Ishikawa (cell line): ENCODE results near the gene HTD2.

Experiments used
- CEBPB ChIP-seq: IDR thresholded peaks from 2 replicates; pipeline ENCODE4 v1.6.1; 2012
- CREB1 ChIP-seq: IDR thresholded peaks from 2 replicates; pipeline ENCODE4 v1.6.1; 2012; ENCODE audit warnings: low read depth
- EGR1 ChIP-seq: IDR thresholded peaks from 2 replicates; pipeline ENCODE4 v1.6.1; 2012
- EP300 ChIP-seq: IDR thresholded peaks from 2 replicates; pipeline ENCODE4 v1.6.1; 2012; ENCODE audit warnings: borderline replicate concordance
- FOXM1 ChIP-seq: IDR thresholded peaks from 2 replicates; pipeline ENCODE4 v1.6.1; 2012; ENCODE audit warnings: low read depth, borderline replicate concordance
- NFIC ChIP-seq: IDR thresholded peaks from 2 replicates; pipeline ENCODE4 v1.6.1; 2012
- RAD21 ChIP-seq: IDR thresholded peaks from 2 replicates; pipeline ENCODE4 v1.6.1; 2012; ENCODE audit warnings: low read depth
- TAF1 ChIP-seq: IDR thresholded peaks from 2 replicates; pipeline ENCODE4 v1.6.1; 2012; ENCODE audit warnings: low read depth, mild to moderate bottlenecking
- TCF12 ChIP-seq: IDR thresholded peaks from 2 replicates; pipeline ENCODE4 v1.6.1; 2012; ENCODE audit warnings: low read depth
- TEAD4 ChIP-seq: IDR thresholded peaks from 2 replicates; pipeline ENCODE4 v1.6.1; 2012
- YY1 ChIP-seq: IDR thresholded peaks from 2 replicates; pipeline ENCODE4 v1.6.1; 2012; ENCODE audit warnings: low read depth
- ZBTB7A ChIP-seq: IDR thresholded peaks from 2 replicates; pipeline ENCODE4 v1.6.1; 2012; ENCODE audit warnings: low read depth
- TF ChIP-seq, protein P1 (sequence below): IDR thresholded peaks from 2 replicates; pipeline ENCODE4 v1.6.1; 2012
- TF ChIP-seq, protein P2 (sequence below): IDR thresholded peaks from 2 replicates; pipeline ENCODE4 v1.6.1; 2012; ENCODE audit warnings: low read depth, mild to moderate bottlenecking
- TF ChIP-seq, protein P3 (sequence below): IDR thresholded peaks from 2 replicates; pipeline ENCODE4 v1.6.1; 2012

HTD2 gene

DNA sequence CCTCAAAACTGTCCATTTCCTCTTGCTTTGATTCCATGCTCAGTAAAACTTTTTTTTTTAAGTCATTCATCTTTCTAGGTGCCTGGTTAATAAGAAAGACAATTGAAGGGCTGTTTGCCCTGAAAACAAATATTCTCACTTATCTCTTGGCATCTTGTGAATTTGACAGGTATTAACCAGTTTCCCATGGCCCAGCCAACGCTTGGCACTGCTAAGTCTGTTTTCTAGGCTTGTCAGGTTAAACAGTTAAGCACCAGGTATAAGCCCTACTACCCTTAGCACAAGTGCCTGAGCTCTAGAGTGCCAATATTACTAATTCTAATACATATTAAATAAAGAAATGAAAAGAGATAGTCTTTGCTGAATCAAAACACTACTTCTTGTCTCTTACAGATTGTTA, 62.7 kb downstream of the HTD2 start:
- TF ChIP-seq FOXM1: no peak
- TF ChIP-seq, protein P1, sequence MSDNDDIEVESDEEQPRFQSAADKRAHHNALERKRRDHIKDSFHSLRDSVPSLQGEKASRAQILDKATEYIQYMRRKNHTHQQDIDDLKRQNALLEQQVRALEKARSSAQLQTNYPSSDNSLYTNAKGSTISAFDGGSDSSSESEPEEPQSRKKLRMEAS: no peak
- TF ChIP-seq TAF1: no peak
- TF ChIP-seq EP300: no peak
- TF ChIP-seq, protein P2, sequence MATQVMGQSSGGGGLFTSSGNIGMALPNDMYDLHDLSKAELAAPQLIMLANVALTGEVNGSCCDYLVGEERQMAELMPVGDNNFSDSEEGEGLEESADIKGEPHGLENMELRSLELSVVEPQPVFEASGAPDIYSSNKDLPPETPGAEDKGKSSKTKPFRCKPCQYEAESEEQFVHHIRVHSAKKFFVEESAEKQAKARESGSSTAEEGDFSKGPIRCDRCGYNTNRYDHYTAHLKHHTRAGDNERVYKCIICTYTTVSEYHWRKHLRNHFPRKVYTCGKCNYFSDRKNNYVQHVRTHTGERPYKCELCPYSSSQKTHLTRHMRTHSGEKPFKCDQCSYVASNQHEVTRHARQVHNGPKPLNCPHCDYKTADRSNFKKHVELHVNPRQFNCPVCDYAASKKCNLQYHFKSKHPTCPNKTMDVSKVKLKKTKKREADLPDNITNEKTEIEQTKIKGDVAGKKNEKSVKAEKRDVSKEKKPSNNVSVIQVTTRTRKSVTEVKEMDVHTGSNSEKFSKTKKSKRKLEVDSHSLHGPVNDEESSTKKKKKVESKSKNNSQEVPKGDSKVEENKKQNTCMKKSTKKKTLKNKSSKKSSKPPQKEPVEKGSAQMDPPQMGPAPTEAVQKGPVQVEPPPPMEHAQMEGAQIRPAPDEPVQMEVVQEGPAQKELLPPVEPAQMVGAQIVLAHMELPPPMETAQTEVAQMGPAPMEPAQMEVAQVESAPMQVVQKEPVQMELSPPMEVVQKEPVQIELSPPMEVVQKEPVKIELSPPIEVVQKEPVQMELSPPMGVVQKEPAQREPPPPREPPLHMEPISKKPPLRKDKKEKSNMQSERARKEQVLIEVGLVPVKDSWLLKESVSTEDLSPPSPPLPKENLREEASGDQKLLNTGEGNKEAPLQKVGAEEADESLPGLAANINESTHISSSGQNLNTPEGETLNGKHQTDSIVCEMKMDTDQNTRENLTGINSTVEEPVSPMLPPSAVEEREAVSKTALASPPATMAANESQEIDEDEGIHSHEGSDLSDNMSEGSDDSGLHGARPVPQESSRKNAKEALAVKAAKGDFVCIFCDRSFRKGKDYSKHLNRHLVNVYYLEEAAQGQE: no peak
- no peak for TF ChIP-seq CEBPB
- no peak for TF ChIP-seq TEAD4
- TF ChIP-seq ZBTB7A: no peak
- TF ChIP-seq NFIC: no peak
- TF ChIP-seq EGR1: no peak
- no peak for TF ChIP-seq YY1
- TF ChIP-seq, protein P3, sequence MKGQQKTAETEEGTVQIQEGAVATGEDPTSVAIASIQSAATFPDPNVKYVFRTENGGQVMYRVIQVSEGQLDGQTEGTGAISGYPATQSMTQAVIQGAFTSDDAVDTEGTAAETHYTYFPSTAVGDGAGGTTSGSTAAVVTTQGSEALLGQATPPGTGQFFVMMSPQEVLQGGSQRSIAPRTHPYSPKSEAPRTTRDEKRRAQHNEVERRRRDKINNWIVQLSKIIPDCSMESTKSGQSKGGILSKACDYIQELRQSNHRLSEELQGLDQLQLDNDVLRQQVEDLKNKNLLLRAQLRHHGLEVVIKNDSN: no peak
- no peak for TF ChIP-seq RAD21
- TF ChIP-seq CREB1: no peak
- TF ChIP-seq TCF12: no peak
